ENCODE measurements around the gene SLC7A11. TPM values are rescaled to one million over a fixed set of nuclear protein-coding genes. Genes with fewer than 3 reads are reported as not detected.

SLC7A11 gene
- total RNA-seq, 1 experiment from 2014 or later, result 40.6 TPM

DNA sequence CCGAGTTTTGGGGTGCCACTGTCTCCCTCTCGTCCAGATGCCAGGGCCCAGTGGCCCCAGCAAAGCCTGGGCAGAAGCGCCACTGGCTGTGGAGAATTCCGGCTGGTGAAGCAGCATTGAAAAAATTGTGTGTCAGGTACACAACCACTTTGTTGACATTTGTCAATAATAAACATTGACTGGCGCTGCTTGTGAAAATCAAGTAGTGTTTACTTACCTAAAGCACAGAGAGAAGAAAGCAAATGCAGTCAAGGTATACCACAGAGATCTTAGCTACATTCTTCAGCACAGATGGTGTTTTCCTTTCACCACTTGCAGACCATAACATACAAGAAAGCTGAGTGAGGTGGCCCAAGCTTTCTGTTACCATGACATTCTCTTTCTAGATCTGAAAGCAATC lies 14.5 kb upstream of the SLC7A11 start:
- no peaks in the 10 kb centered on the region for H3K36me3 ChIP-seq (ENCODE audit: insufficient read depth, low read length, poor library complexity, severe bottlenecking)
- BruUV-seq (replicated peaks), result no TSS peak
- H3K4me3 ChIP-seq (ENCODE audit: low read depth, low read length, poor library complexity, severe bottlenecking), result no peak overlapping the region
- H3K27ac ChIP-seq (ENCODE audit: low read depth, low read length, poor library complexity, severe bottlenecking), result no peak overlapping the region
- no peak for DNase-seq (ENCODE audit: low spot score)
- peaks cover 8% of the 10 kb centered on the region for H3K4me1 ChIP-seq (ENCODE audit: insufficient read depth, low read length, poor library complexity, severe bottlenecking)
- intact Hi-C loops (cut with micrococcal nuclease; ENCODE audit: unreplicated experiment), result no loop called here
- peaks cover 3% of the 10 kb centered on the region for H3K9me3 ChIP-seq (ENCODE audit: low read depth, low read length, poor library complexity, severe bottlenecking)
- TF ChIP-seq EZH2 (IDR thresholded peaks at IDR 0.05; ENCODE audit: borderline replicate concordance, low read depth, low read length, poor library complexity, severe bottlenecking), result no peak
- TF ChIP-seq, protein P1, sequence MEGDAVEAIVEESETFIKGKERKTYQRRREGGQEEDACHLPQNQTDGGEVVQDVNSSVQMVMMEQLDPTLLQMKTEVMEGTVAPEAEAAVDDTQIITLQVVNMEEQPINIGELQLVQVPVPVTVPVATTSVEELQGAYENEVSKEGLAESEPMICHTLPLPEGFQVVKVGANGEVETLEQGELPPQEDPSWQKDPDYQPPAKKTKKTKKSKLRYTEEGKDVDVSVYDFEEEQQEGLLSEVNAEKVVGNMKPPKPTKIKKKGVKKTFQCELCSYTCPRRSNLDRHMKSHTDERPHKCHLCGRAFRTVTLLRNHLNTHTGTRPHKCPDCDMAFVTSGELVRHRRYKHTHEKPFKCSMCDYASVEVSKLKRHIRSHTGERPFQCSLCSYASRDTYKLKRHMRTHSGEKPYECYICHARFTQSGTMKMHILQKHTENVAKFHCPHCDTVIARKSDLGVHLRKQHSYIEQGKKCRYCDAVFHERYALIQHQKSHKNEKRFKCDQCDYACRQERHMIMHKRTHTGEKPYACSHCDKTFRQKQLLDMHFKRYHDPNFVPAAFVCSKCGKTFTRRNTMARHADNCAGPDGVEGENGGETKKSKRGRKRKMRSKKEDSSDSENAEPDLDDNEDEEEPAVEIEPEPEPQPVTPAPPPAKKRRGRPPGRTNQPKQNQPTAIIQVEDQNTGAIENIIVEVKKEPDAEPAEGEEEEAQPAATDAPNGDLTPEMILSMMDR (conservative IDR thresholded peaks at IDR 0.05; ENCODE audit: low read depth, low read length), result no peak
- H3K27me3 ChIP-seq (replicated peaks; ENCODE audit: insufficient read depth, low read depth, low read length, poor library complexity), result no peaks in the 10 kb centered on the region
- CTCF ChIA-PET, result no interaction called here
- POLR2A ChIA-PET (ENCODE audit: low non-redundant PET), result no interaction called here

DNA sequence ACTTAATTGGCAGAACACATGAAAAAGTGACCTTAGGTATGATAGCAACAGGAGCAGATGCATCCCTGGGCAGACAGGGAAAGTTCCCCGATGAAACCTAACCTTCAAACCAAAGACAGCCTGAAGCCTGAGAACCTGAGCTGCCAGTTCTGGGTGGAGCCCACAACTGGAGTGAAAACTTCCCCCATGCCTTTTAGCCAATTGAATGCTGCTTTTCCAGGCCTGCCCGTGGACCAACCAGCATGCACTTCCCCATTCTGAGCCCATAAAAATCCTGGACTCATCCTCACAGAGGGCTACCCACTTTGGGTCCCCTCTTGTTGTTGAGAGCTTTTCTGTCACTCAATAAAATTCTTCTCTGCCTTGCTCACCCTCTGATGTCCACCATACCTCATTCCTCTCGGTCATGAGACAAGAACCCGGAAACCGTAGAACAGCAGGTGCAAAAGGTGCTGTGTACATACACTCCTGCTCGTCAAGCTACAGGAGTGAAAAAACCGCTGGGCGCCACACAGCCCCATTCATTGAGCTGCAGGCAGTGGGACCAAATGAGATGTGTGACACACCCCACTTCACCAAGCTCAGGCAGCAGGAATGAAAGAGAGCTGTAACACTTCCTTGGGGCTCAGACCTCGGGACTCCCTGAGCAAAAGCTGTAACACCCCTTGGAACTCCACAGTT lies 13.9 kb upstream of the SLC7A11 start:
- no TSS peak for BruUV-seq (replicated peaks)
- Histone ChIP-seq H3K9me3 (ENCODE audit: low read depth, low read length, poor library complexity, severe bottlenecking) (peaks cover 3% of the 10 kb centered on the region), H3K27me3 (replicated peaks; ENCODE audit: insufficient read depth, low read depth, low read length, poor library complexity) (no peaks in the 10 kb centered on the region), H3K4me1 (ENCODE audit: insufficient read depth, low read length, poor library complexity, severe bottlenecking) (peaks cover 8% of the 10 kb centered on the region), H3K36me3 (ENCODE audit: insufficient read depth, low read length, poor library complexity, severe bottlenecking) (no peaks in the 10 kb centered on the region), H3K27ac (ENCODE audit: low read depth, low read length, poor library complexity, severe bottlenecking) (no peak overlapping the region), H3K4me3 (ENCODE audit: low read depth, low read length, poor library complexity, severe bottlenecking) (no peak overlapping the region)
- POLR2A ChIA-PET (ENCODE audit: low non-redundant PET), result no interaction called here
- no peak for DNase-seq (ENCODE audit: low spot score)
- no peak for TF ChIP-seq EZH2 (IDR thresholded peaks at IDR 0.05; ENCODE audit: borderline replicate concordance, low read depth, low read length, poor library complexity, severe bottlenecking)
- TF ChIP-seq, protein P1 (conservative IDR thresholded peaks at IDR 0.05; ENCODE audit: low read depth, low read length), result no peak
- intact Hi-C loops (cut with micrococcal nuclease; ENCODE audit: unreplicated experiment), result no loop called here
- CTCF ChIA-PET, result no interaction called here

DNA sequence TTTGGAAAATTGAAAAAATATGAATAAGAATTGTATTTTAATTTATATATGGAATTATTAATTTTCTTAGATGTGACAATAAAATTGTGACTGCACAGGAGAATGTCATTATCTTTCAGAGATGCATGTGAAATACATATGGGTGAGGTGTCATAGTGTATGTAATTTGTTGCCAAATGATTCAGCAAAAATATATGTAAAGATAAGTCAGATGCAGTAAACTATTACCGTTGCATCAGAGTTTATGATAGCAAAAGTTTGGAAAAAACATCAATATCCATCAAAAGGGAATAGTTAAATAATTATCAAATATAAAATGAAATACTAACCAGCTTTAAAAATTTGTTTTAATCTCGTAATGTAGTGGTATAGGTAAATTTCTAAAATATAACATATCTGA lies 10.4 kb upstream of the SLC7A11 start:
- no peak overlapping the region for H3K27ac ChIP-seq (ENCODE audit: low read depth, low read length, poor library complexity, severe bottlenecking)
- TF ChIP-seq EZH2 (IDR thresholded peaks at IDR 0.05; ENCODE audit: borderline replicate concordance, low read depth, low read length, poor library complexity, severe bottlenecking), result no peak
- TF ChIP-seq, protein P1 (conservative IDR thresholded peaks at IDR 0.05; ENCODE audit: low read depth, low read length), result no peak
- no peaks in the 10 kb centered on the region for H3K27me3 ChIP-seq (replicated peaks; ENCODE audit: insufficient read depth, low read depth, low read length, poor library complexity)
- peaks cover 3% of the 10 kb centered on the region for H3K9me3 ChIP-seq (ENCODE audit: low read depth, low read length, poor library complexity, severe bottlenecking)
- POLR2A ChIA-PET (ENCODE audit: low non-redundant PET), result no interaction called here
- DNase-seq (ENCODE audit: low spot score), result no peak
- no peak overlapping the region for H3K4me3 ChIP-seq (ENCODE audit: low read depth, low read length, poor library complexity, severe bottlenecking)
- no TSS peak for BruUV-seq (replicated peaks)
- intact Hi-C loops (cut with micrococcal nuclease; ENCODE audit: unreplicated experiment), result no loop called here
- CTCF ChIA-PET, result no interaction called here
- peaks cover 8% of the 10 kb centered on the region for H3K4me1 ChIP-seq (ENCODE audit: insufficient read depth, low read length, poor library complexity, severe bottlenecking)
- H3K36me3 ChIP-seq (ENCODE audit: insufficient read depth, low read length, poor library complexity, severe bottlenecking), result no peaks in the 10 kb centered on the region

Measured in A673 (cell line).